HepG2 (cell line): Measurements from ENCODE around the gene CSMD2. TPM values are rescaled to one million over a fixed set of nuclear protein-coding genes. Genes with fewer than 3 reads are reported as not detected.
A peak's percentile ranks its signal among the peaks of the same experiment; 100 is the strongest.

Experiments used
- ATAC-seq: fragments of 200-7000 bp; cut with Tn5 transposase; 3 replicates; pipeline ENCODE4 v1.9.1; 2020; ENCODE audit warnings: mild to moderate bottlenecking, moderate library complexity
- BruUV-seq: library from RNA; stranded (reverse); fragments of 400-500 nt; replicated peaks from 2 replicates; lab custom pipeline; 2021; lab: Mats Ljungman, UMichigan
- CTCF ChIA-PET: fragments of 300-600 bp; formaldehyde crosslinking; extraction: SDS; loops from one replicate; lab custom pipeline; 2021; ENCODE audit warnings: low total read pairs, inconsistent platforms, low intra/inter-chr PET ratio; lab: Yijun Ruan, JAX
- POLR2A ChIA-PET: fragments of 350-600 bp; sonication (Branson Sonifier 250); formaldehyde crosslinking; loops from one replicate; lab custom pipeline; 2020; ENCODE audit warnings: antibody characterized with exemption, inconsistent platforms; lab: Yijun Ruan, JAX
- DNase-seq: peaks from one replicate; pipeline ENCODE4 v3.0.0-alpha.2; 2015; ENCODE audit warnings: low spot score
- FAIRE-seq: peaks from 3 replicates; lab custom pipeline; 2011; peaks lifted over from hg19 to GRCh38; lab: Jason Lieb, UNC
- H2AFZ ChIP-seq: one replicate; pipeline ENCODE4 v1.6.1; 2011; ENCODE audit warnings: low read length, inconsistent platforms
- H3K27ac ChIP-seq: fragments of 300-600 bp; 3 replicates; pipeline ENCODE4 v1.8.0; 2011; ENCODE audit warnings: mixed run types, mild to moderate bottlenecking, mixed read lengths, low read length, inconsistent platforms; ENCODE audit not compliant: insufficient read depth; ENCODE audit errors: extremely low read length
- H3K27me3 ChIP-seq, 2 experiments: fragments of 200-600 bp in 1 of 2; 2 replicates in 1 of 2; 3 replicates in 1 of 2; pipeline versions ENCODE4 v1.6.0 to v1.8.0; 2011; ENCODE audit warnings: low read length in 2 of 2, mild to moderate bottlenecking in 2 of 2, moderate library complexity in 2 of 2, inconsistent platforms in 1 of 2; ENCODE audit not compliant: insufficient read depth in 2 of 2, control insufficient read depth in 1 of 2
- H3K36me3 ChIP-seq, 2 experiments: fragments of 200-600 bp in 1 of 2; replicated peaks in 1 of 2; 2 replicates in 1 of 2; 3 replicates in 1 of 2; pipeline versions ENCODE4 v1.5.1 to v1.8.0; 2011; ENCODE audit warnings: low read length in 2 of 2, inconsistent platforms in 1 of 2; ENCODE audit not compliant: insufficient read depth in 2 of 2, control insufficient read depth in 1 of 2
- H3K4me1 ChIP-seq: 2 replicates; pipeline ENCODE4 v1.5.1; 2012; ENCODE audit warnings: low read length, inconsistent platforms; ENCODE audit not compliant: insufficient read depth
- H3K4me2 ChIP-seq: 2 replicates; pipeline ENCODE4 v1.6.0; 2011; ENCODE audit warnings: low read depth, low read length, inconsistent platforms
- H3K4me3 ChIP-seq, 3 experiments: fragments of 200-600 bp in 1 of 3; sonication (generic), shearing (Covaris generic) in 1 of 3; replicated peaks in 1 of 3; 2 replicates each; pipeline ENCODE4 v1.5.1; 2011 to 2016; ENCODE audit warnings: low read length in 3 of 3, inconsistent platforms in 2 of 3, low read depth in 2 of 3, mild to moderate bottlenecking in 2 of 3, control low read depth in 1 of 3, mixed read lengths in 1 of 3; ENCODE audit not compliant: insufficient read depth in 1 of 3
- H3K79me2 ChIP-seq: one replicate; pipeline ENCODE4 v1.6.1; 2011; ENCODE audit warnings: low read length, inconsistent platforms; ENCODE audit not compliant: insufficient read depth
- H3K9ac ChIP-seq: 2 replicates; pipeline ENCODE4 v1.6.0; 2011; ENCODE audit warnings: mild to moderate bottlenecking, low read depth, low read length, inconsistent platforms; ENCODE audit not compliant: insufficient read depth
- H3K9me3 ChIP-seq: 2 replicates; pipeline ENCODE4 v1.5.1; 2012; ENCODE audit warnings: mild to moderate bottlenecking, low read length
- H4K20me1 ChIP-seq: 2 replicates; pipeline ENCODE4 v1.6.0; 2011; ENCODE audit warnings: inconsistent platforms, mild to moderate bottlenecking, low read length, moderate library complexity; ENCODE audit not compliant: insufficient read depth
- ELF4 ChIP-seq: sonication (generic); formaldehyde crosslinking; IDR thresholded peaks from 2 replicates; pipeline ENCODE4 v1.5.0; 2020; ENCODE audit warnings: missing genetic modification reagents, mild to moderate bottlenecking, moderate library complexity, borderline replicate concordance
- FOSL2 ChIP-seq: sonication (generic); formaldehyde crosslinking; IDR thresholded peaks from 2 replicates; pipeline ENCODE4 v1.4.0; 2020; ENCODE audit warnings: missing genetic modification reagents
- HOXA3 ChIP-seq: sonication (generic); formaldehyde crosslinking; IDR thresholded peaks from 2 replicates; pipeline ENCODE4 v1.5.0; 2020; ENCODE audit warnings: missing genetic modification reagents
- KLF12 ChIP-seq: sonication (generic); formaldehyde crosslinking; IDR thresholded peaks from 2 replicates; pipeline ENCODE4 v1.4.0; 2020; ENCODE audit warnings: missing genetic modification reagents, borderline replicate concordance
- ZUFSP ChIP-seq: sonication (generic); formaldehyde crosslinking; IDR thresholded peaks from 2 replicates; pipeline ENCODE4 v1.9.0; 2021; ENCODE audit warnings: missing genetic modification reagents, mild to moderate bottlenecking, borderline replicate concordance
- WGBS: methylation state at CpG from one replicate; pipeline ENCODE4 v1.1.6; 2017; ENCODE audit warnings: low lambda C conversion rate; 5-methylcytosine and 5-hydroxymethylcytosine counted together
- in situ Hi-C: cut with HindIII; loops from 2 replicates; pipeline ENCODE4 v1.10.0; 2017; ENCODE audit warnings: low pct_unique_long_range_greater_than_20kb; ENCODE audit not compliant: extremely low pct_ligation_motif_present
- intact Hi-C: fragments of 100-400 bp; cut with micrococcal nuclease; formaldehyde crosslinking; loops from one replicate; pipeline ENCODE4 v1.10.0; 2022; ENCODE audit not compliant: unreplicated experiment
- polyA plus RNA-seq, 8 experiments: library from polyadenylated mRNA; depleted of rRNA in 3 of 8; stranded (reverse) in 7 of 8; unstranded in 1 of 8; fragments of >200 nt; fragmentation: Illumina TruSeq in 4 of 8; extraction: Trizol in 4 of 8; gene quantifications; 2 replicates each; pipeline versions ENCODE4 v1.2.1 to v1.2.3, GENCODE V29; 2011 to 2016; ENCODE audit warnings: low read depth in 4 of 8, missing spikeins in 1 of 8, mixed read lengths in 1 of 8; ENCODE audit not compliant: insufficient read depth in 1 of 8
- total RNA-seq, 5 experiments: library from RNA; depleted of rRNA; stranded (reverse); fragments of >200 nt; fragmentation: Illumina TruSeq; extraction: Trizol; gene quantifications; 2 replicates each; pipeline ENCODE4 v1.2.3, GENCODE V29; 2016; ENCODE audit warnings: low read depth in 1 of 5
- TF ChIP-seq, protein P1 (sequence below), 2 experiments: sonication (generic) in 1 of 2; formaldehyde crosslinking in 1 of 2; IDR thresholded peaks; 2 replicates each; pipeline versions ENCODE4 v1.5.1 to v1.6.1; 2011 to 2020; ENCODE audit warnings: borderline replicate concordance in 1 of 2, low read depth in 1 of 2, low read length in 1 of 2, mild to moderate bottlenecking in 1 of 2, missing genetic modification reagents in 1 of 2, moderate library complexity in 1 of 2
- TF ChIP-seq, protein P2 (sequence below), 2 experiments: fragments of 450-650 bp in 1 of 2; sonication (generic) in 1 of 2; formaldehyde crosslinking in 1 of 2; IDR thresholded peaks; 2 replicates each; pipeline versions ENCODE4 v1.6.1 to v1.8.0; 2016 to 2022; ENCODE audit warnings: antibody characterized with exemption in 1 of 2, mild to moderate bottlenecking in 1 of 2, missing genetic modification reagents in 1 of 2

Gene CSMD2
- total and polyA plus RNA-seq, 2 of the 13 experiments (the other 11 are each of a cell fraction or from before 2014, with no cell fraction given), result not detected

GRCh38 chr1:33640114-33640660 lies 524.8 kb downstream of the CSMD2 start:
- ChIA-PET POLR2A (no interaction called here), CTCF (no interaction called here)
- intact Hi-C loops, result no loop called here
- 14% methylated on average over 3 of the region's 3 CpGs for WGBS
- no TSS peak for BruUV-seq
- Histone ChIP-seq H3K4me2 (no peak overlapping the region), H3K79me2 (no peaks in the 10 kb centered on the region), H3K4me1 (no peaks in the 10 kb centered on the region), H3K9ac (no peak overlapping the region), H3K4me3 (no peak overlapping the region), H3K27me3 (peaks cover 0 to 32% of the 10 kb centered on the region in 2 experiments; a peak in 1 of 5 replicates), H4K20me1 (no peaks in the 10 kb centered on the region), H3K9me3 (no peaks in the 10 kb centered on the region), H3K27ac (no peak overlapping the region), H2AFZ (no peak overlapping the region), H3K36me3 (no peaks in the 10 kb centered on the region)
- in situ Hi-C loops, result loop anchor here (25.0 kb wide), 1 partner anchor 522 kb away; the partner anchor contains the start of gene CSMD2
- ATAC-seq (no peak), DNase-seq (no peak), FAIRE-seq (no peak)
- TF ChIP-seq ZUFSP (CRISPR knock-in tag) (no peak), ELF4 (CRISPR knock-in tag) (no peak), KLF12 (CRISPR knock-in tag) (no peak), HOXA3 (CRISPR knock-in tag) (no peak), FOSL2 (CRISPR knock-in tag) (peak; percentile 37; the same call in 1 of the 2 replicates)
- TF ChIP-seq, protein P1, sequence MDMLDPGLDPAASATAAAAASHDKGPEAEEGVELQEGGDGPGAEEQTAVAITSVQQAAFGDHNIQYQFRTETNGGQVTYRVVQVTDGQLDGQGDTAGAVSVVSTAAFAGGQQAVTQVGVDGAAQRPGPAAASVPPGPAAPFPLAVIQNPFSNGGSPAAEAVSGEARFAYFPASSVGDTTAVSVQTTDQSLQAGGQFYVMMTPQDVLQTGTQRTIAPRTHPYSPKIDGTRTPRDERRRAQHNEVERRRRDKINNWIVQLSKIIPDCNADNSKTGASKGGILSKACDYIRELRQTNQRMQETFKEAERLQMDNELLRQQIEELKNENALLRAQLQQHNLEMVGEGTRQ (IDR thresholded peaks at IDR 0.05; ENCODE audit: low read depth, low read length), result no peak
- TF ChIP-seq, protein P1 (CRISPR knock-in tag; IDR thresholded peaks at IDR 0.05; ENCODE audit: borderline replicate concordance), result no peak
- TF ChIP-seq, protein P2, sequence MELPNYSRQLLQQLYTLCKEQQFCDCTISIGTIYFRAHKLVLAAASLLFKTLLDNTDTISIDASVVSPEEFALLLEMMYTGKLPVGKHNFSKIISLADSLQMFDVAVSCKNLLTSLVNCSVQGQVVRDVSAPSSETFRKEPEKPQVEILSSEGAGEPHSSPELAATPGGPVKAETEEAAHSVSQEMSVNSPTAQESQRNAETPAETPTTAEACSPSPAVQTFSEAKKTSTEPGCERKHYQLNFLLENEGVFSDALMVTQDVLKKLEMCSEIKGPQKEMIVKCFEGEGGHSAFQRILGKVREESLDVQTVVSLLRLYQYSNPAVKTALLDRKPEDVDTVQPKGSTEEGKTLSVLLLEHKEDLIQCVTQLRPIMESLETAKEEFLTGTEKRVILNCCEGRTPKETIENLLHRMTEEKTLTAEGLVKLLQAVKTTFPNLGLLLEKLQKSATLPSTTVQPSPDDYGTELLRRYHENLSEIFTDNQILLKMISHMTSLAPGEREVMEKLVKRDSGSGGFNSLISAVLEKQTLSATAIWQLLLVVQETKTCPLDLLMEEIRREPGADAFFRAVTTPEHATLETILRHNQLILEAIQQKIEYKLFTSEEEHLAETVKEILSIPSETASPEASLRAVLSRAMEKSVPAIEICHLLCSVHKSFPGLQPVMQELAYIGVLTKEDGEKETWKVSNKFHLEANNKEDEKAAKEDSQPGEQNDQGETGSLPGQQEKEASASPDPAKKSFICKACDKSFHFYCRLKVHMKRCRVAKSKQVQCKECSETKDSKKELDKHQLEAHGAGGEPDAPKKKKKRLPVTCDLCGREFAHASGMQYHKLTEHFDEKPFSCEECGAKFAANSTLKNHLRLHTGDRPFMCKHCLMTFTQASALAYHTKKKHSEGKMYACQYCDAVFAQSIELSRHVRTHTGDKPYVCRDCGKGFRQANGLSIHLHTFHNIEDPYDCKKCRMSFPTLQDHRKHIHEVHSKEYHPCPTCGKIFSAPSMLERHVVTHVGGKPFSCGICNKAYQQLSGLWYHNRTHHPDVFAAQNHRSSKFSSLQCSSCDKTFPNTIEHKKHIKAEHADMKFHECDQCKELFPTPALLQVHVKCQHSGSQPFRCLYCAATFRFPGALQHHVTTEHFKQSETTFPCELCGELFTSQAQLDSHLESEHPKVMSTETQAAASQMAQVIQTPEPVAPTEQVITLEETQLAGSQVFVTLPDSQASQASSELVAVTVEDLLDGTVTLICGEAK (IDR thresholded peaks at IDR 0.05), result peak; percentile 69
- TF ChIP-seq, protein P2 (CRISPR knock-in tag; IDR thresholded peaks at IDR 0.05), result peak; percentile 95
